MM.1S (cell line): Measurements from ENCODE around the gene ITGA4.

ENCODE experiments used
- DNase-seq: peaks from one replicate; pipeline ENCODE4 v3.0.0-alpha.2; 2015
- H2AFZ ChIP-seq: fragments of 300-600 bp; sonication (generic); 2 replicates; pipeline ENCODE4 v1.6.0; 2016; ENCODE audit warnings: antibody characterized with exemption, low read length
- H3F3A ChIP-seq: fragments of 300-600 bp; sonication (generic); 2 replicates; pipeline ENCODE4 v1.6.1; 2016; ENCODE audit warnings: mild to moderate bottlenecking, antibody characterized with exemption, low read length, moderate library complexity, mixed read lengths; ENCODE audit not compliant: insufficient read depth
- H3K27ac ChIP-seq: fragments of 300-600 bp; sonication (generic); 2 replicates; pipeline ENCODE4 v1.5.1; 2016; ENCODE audit warnings: mild to moderate bottlenecking, low read length
- H3K27me3 ChIP-seq: fragments of 300-600 bp; sonication (generic); replicated peaks from 2 replicates; pipeline ENCODE4 v1.6.0; 2016; ENCODE audit warnings: low read length; ENCODE audit not compliant: insufficient read depth
- H3K36me3 ChIP-seq: fragments of 300-600 bp; sonication (generic); replicated peaks from 2 replicates; pipeline ENCODE4 v1.6.1; 2016; ENCODE audit warnings: mild to moderate bottlenecking, low read length, mixed read lengths; ENCODE audit not compliant: insufficient read depth
- H3K4me1 ChIP-seq: fragments of 300-600 bp; sonication (generic); 2 replicates; pipeline ENCODE4 v1.6.1; 2016; ENCODE audit warnings: low read length, mixed read lengths
- H3K4me2 ChIP-seq: fragments of 300-600 bp; sonication (generic); 2 replicates; pipeline ENCODE4 v1.6.0; 2016; ENCODE audit warnings: low read depth, low read length
- H3K4me3 ChIP-seq: fragments of 300-600 bp; sonication (generic); 2 replicates; pipeline ENCODE4 v1.5.1; 2016; ENCODE audit warnings: low read length, mixed read lengths
- H3K79me2 ChIP-seq: fragments of 300-600 bp; sonication (generic); 2 replicates; pipeline ENCODE4 v1.6.1; 2016; ENCODE audit warnings: mixed run types, low read length, mixed read lengths
- H3K9ac ChIP-seq: fragments of 300-600 bp; sonication (generic); 2 replicates; pipeline ENCODE4 v1.6.1; 2016; ENCODE audit warnings: low read length, mixed read lengths
- H3K9me2 ChIP-seq: fragments of 300-600 bp; sonication (generic); replicated peaks from 2 replicates; pipeline ENCODE4 v1.6.1; 2016; ENCODE audit warnings: mild to moderate bottlenecking, low read length, mixed read lengths; ENCODE audit not compliant: insufficient read depth
- H3K9me3 ChIP-seq: fragments of 300-600 bp; sonication (generic); replicated peaks from 2 replicates; pipeline ENCODE4 v1.6.1; 2016; ENCODE audit warnings: mild to moderate bottlenecking, low read length, mixed read lengths; ENCODE audit not compliant: insufficient read depth
- H4K20me1 ChIP-seq: fragments of 300-600 bp; sonication (generic); 2 replicates; pipeline ENCODE4 v1.6.1; 2016; ENCODE audit warnings: mild to moderate bottlenecking, low read length, moderate library complexity, mixed read lengths; ENCODE audit not compliant: insufficient read depth
- EZH2 ChIP-seq: fragments of 300-600 bp; sonication (generic); optimal IDR thresholded peaks from 2 replicates; pipeline ENCODE3; 2017; ENCODE audit warnings: low read depth, mild to moderate bottlenecking, antibody characterized with exemption, low read length, mixed read lengths
- EZH2phosphoT487 ChIP-seq: fragments of 300-600 bp; sonication (generic); IDR thresholded peaks from 2 replicates; pipeline ENCODE4 v1.6.1; 2018; ENCODE audit warnings: antibody characterized with exemption, low read length
- TF ChIP-seq, protein P1 (sequence below): fragments of 300-600 bp; sonication (generic); IDR thresholded peaks from 2 replicates; pipeline ENCODE4 v1.5.1; 2016; ENCODE audit warnings: antibody characterized with exemption, low read length, mixed read lengths

The ITGA4 gene

DNA sequence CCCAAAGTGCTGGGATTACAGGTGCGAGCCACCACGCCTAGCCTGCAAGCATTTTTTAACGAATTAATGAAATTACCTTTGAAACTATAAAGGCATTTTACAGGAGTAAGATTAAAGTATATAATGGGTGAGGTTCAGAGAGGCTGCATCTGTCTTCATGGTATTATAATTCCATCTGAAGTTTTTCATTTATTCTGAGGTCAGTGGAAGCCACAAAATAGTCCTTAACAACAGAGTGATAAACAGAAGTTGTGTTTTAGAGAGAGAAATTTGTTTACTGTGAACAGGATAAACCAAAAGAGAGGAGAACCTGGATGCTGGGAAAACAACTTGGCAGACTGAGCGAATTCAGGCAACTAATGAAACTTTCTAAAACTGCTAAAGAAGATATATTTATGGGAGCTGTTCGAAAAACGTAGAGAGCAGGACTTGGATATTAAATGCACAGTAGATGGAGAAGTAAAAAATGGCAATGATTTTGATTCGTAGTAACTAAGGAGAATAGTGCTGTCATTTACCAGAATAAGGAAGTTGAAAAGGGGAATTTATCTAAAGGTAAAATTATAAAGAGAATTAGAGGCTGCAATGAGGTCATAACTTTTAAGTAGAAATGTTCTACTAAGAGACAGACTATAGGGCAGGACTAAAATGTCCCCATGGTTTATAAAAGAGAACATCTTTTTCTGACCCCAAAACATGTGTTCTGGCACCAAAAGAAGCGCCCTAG lies 37.9 kb upstream of the ITGA4 start:
- Histone ChIP-seq H3K27ac (no peak overlapping the region), H3K4me2 (no peak overlapping the region), H2AFZ (no peak overlapping the region), H3K4me3 (no peak overlapping the region), H3K79me2 (no peaks in the 10 kb centered on the region), H3K9me3 (no peaks in the 10 kb centered on the region), H3K4me1 (0 out of 2 replicates have a peak, but pooled peaks cover 6% of the 10 kb centered on the region), H3K36me3 (no peaks in the 10 kb centered on the region), H3K27me3 (no peaks in the 10 kb centered on the region), H3K9me2 (no peaks in the 10 kb centered on the region), H3F3A (no peaks in the 10 kb centered on the region), H4K20me1 (no peaks in the 10 kb centered on the region), H3K9ac (no peak overlapping the region)
- DNase-seq, result no peak
- TF ChIP-seq EZH2 (no peak), EZH2phosphoT487 (no peak)
- TF ChIP-seq, protein P1, sequence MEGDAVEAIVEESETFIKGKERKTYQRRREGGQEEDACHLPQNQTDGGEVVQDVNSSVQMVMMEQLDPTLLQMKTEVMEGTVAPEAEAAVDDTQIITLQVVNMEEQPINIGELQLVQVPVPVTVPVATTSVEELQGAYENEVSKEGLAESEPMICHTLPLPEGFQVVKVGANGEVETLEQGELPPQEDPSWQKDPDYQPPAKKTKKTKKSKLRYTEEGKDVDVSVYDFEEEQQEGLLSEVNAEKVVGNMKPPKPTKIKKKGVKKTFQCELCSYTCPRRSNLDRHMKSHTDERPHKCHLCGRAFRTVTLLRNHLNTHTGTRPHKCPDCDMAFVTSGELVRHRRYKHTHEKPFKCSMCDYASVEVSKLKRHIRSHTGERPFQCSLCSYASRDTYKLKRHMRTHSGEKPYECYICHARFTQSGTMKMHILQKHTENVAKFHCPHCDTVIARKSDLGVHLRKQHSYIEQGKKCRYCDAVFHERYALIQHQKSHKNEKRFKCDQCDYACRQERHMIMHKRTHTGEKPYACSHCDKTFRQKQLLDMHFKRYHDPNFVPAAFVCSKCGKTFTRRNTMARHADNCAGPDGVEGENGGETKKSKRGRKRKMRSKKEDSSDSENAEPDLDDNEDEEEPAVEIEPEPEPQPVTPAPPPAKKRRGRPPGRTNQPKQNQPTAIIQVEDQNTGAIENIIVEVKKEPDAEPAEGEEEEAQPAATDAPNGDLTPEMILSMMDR, result no peak

- H3K4me2 ChIP-seq, result no peak overlapping the region
- H3K79me2 ChIP-seq, result no peaks in the 10 kb centered on the region
- DNase-seq, result no peak
- no peak overlapping the region for H3K27ac ChIP-seq
- no peaks in the 10 kb centered on the region for H3K27me3 ChIP-seq
- 0 out of 2 replicates have a peak, but pooled peaks cover 6% of the 10 kb centered on the region for H3K4me1 ChIP-seq
- no peak overlapping the region for H2AFZ ChIP-seq
- H4K20me1 ChIP-seq, result no peaks in the 10 kb centered on the region
- H3K9me3 ChIP-seq, result no peaks in the 10 kb centered on the region
- no peaks in the 10 kb centered on the region for H3F3A ChIP-seq
- H3K36me3 ChIP-seq, result no peaks in the 10 kb centered on the region
- no peak overlapping the region for H3K4me3 ChIP-seq
- TF ChIP-seq, protein P1, result no peak
- TF ChIP-seq EZH2 (no peak), EZH2phosphoT487 (no peak)
- H3K9ac ChIP-seq, result no peak overlapping the region
- H3K9me2 ChIP-seq, result no peaks in the 10 kb centered on the region
These were observed 36.7 kb upstream of the ITGA4 start for GRCh38 chr2:181420259-181421130.

DNA sequence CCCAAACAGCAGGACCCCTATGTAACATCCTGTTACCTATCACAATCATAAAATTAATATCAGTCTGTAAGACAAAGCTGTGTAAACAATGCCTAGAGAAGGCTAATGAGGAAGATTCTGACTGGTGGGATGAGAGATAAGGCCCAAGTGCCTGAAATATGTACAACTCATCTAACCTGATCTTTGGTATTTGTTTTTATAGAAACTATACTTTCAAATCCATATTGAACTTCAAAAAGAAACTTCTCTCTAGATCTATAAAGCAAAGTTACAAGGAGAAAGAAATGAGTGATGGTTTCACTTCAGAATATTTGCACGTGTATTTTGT lies 36.1 kb upstream of the ITGA4 start:
- no peaks in the 10 kb centered on the region for H3K27me3 ChIP-seq
- H2AFZ ChIP-seq, result no peak overlapping the region
- H3K9me3 ChIP-seq, result no peaks in the 10 kb centered on the region
- H4K20me1 ChIP-seq, result no peaks in the 10 kb centered on the region
- H3K36me3 ChIP-seq, result no peaks in the 10 kb centered on the region
- H3F3A ChIP-seq, result no peaks in the 10 kb centered on the region
- DNase-seq, result no peak
- no peak overlapping the region for H3K4me3 ChIP-seq
- 0 out of 2 replicates have a peak, but pooled peaks cover 6% of the 10 kb centered on the region for H3K4me1 ChIP-seq
- no peak overlapping the region for H3K27ac ChIP-seq
- H3K9me2 ChIP-seq, result no peaks in the 10 kb centered on the region
- H3K79me2 ChIP-seq, result no peaks in the 10 kb centered on the region
- no peak overlapping the region for H3K9ac ChIP-seq
- TF ChIP-seq, protein P1, result no peak
- H3K4me2 ChIP-seq, result 0 out of 2 replicates have a peak overlapping the region, but pooled peaks have one; percentile 0
